MM.1S (cell line): ENCODE measurements around the gene LRRC74B.
"Not testable (repeated sequence)": the region's sequence is repeated elsewhere in the genome, so short reads cannot be mapped to it uniquely, and the experiment has no call there.

Experiments
- DNase-seq: peaks from one replicate; pipeline ENCODE4 v3.0.0-alpha.2; 2015
- H2AFZ ChIP-seq: fragments of 300-600 bp; sonication (generic); 2 replicates; pipeline ENCODE4 v1.6.0; 2016; ENCODE audit warnings: antibody characterized with exemption, low read length
- H3F3A ChIP-seq: fragments of 300-600 bp; sonication (generic); 2 replicates; pipeline ENCODE4 v1.6.1; 2016; ENCODE audit warnings: mild to moderate bottlenecking, antibody characterized with exemption, low read length, moderate library complexity, mixed read lengths; ENCODE audit not compliant: insufficient read depth
- H3K27ac ChIP-seq: fragments of 300-600 bp; sonication (generic); 2 replicates; pipeline ENCODE4 v1.5.1; 2016; ENCODE audit warnings: mild to moderate bottlenecking, low read length
- H3K27me3 ChIP-seq: fragments of 300-600 bp; sonication (generic); replicated peaks from 2 replicates; pipeline ENCODE4 v1.6.0; 2016; ENCODE audit warnings: low read length; ENCODE audit not compliant: insufficient read depth
- H3K36me3 ChIP-seq: fragments of 300-600 bp; sonication (generic); replicated peaks from 2 replicates; pipeline ENCODE4 v1.6.1; 2016; ENCODE audit warnings: mild to moderate bottlenecking, low read length, mixed read lengths; ENCODE audit not compliant: insufficient read depth
- H3K4me1 ChIP-seq: fragments of 300-600 bp; sonication (generic); 2 replicates; pipeline ENCODE4 v1.6.1; 2016; ENCODE audit warnings: low read length, mixed read lengths
- H3K4me2 ChIP-seq: fragments of 300-600 bp; sonication (generic); 2 replicates; pipeline ENCODE4 v1.6.0; 2016; ENCODE audit warnings: low read depth, low read length
- H3K4me3 ChIP-seq: fragments of 300-600 bp; sonication (generic); 2 replicates; pipeline ENCODE4 v1.5.1; 2016; ENCODE audit warnings: low read length, mixed read lengths
- H3K79me2 ChIP-seq: fragments of 300-600 bp; sonication (generic); 2 replicates; pipeline ENCODE4 v1.6.1; 2016; ENCODE audit warnings: mixed run types, low read length, mixed read lengths
- H3K9ac ChIP-seq: fragments of 300-600 bp; sonication (generic); 2 replicates; pipeline ENCODE4 v1.6.1; 2016; ENCODE audit warnings: low read length, mixed read lengths
- H3K9me2 ChIP-seq: fragments of 300-600 bp; sonication (generic); replicated peaks from 2 replicates; pipeline ENCODE4 v1.6.1; 2016; ENCODE audit warnings: mild to moderate bottlenecking, low read length, mixed read lengths; ENCODE audit not compliant: insufficient read depth
- H3K9me3 ChIP-seq: fragments of 300-600 bp; sonication (generic); replicated peaks from 2 replicates; pipeline ENCODE4 v1.6.1; 2016; ENCODE audit warnings: mild to moderate bottlenecking, low read length, mixed read lengths; ENCODE audit not compliant: insufficient read depth
- H4K20me1 ChIP-seq: fragments of 300-600 bp; sonication (generic); 2 replicates; pipeline ENCODE4 v1.6.1; 2016; ENCODE audit warnings: mild to moderate bottlenecking, low read length, moderate library complexity, mixed read lengths; ENCODE audit not compliant: insufficient read depth
- CTCF ChIP-seq: fragments of 300-600 bp; sonication (generic); IDR thresholded peaks from 2 replicates; pipeline ENCODE4 v1.5.1; 2016; ENCODE audit warnings: antibody characterized with exemption, low read length, mixed read lengths
- EZH2 ChIP-seq: fragments of 300-600 bp; sonication (generic); optimal IDR thresholded peaks from 2 replicates; pipeline ENCODE3; 2017; ENCODE audit warnings: low read depth, mild to moderate bottlenecking, antibody characterized with exemption, low read length, mixed read lengths
- EZH2phosphoT487 ChIP-seq: fragments of 300-600 bp; sonication (generic); IDR thresholded peaks from 2 replicates; pipeline ENCODE4 v1.6.1; 2018; ENCODE audit warnings: antibody characterized with exemption, low read length

Gene LRRC74B

GRCh38 chr22:21068681-21069276, 23.0 kb downstream of the LRRC74B start:
- Histone ChIP-seq H3K27me3 (peaks cover 57% of the 10 kb centered on the region), H3K79me2 (no peaks in the 10 kb centered on the region), H3F3A (no peaks in the 10 kb centered on the region), H3K4me2 (no peak overlapping the region), H4K20me1 (no peaks in the 10 kb centered on the region), H3K9me3 (no peaks in the 10 kb centered on the region), H3K9me2 (no peaks in the 10 kb centered on the region), H3K27ac (no peak overlapping the region), H3K36me3 (no peaks in the 10 kb centered on the region), H3K4me3 (no peak overlapping the region), H3K9ac (no peak overlapping the region), H2AFZ (no peak overlapping the region), H3K4me1 (peaks cover 8% of the 10 kb centered on the region)
- TF ChIP-seq EZH2phosphoT487 = no peak
- no peak for TF ChIP-seq CTCF
- TF ChIP-seq EZH2 = no peak
- no peak for DNase-seq

- Histone ChIP-seq H4K20me1 (no peaks in the 10 kb centered on the region), H3K9me3 (no peaks in the 10 kb centered on the region), H2AFZ (no peak overlapping the region), H3K4me2 (no peak overlapping the region), H3K4me1 (peaks cover 8% of the 10 kb centered on the region), H3K9me2 (no peaks in the 10 kb centered on the region), H3K27me3 (peaks cover 54% of the 10 kb centered on the region), H3K27ac (no peak overlapping the region), H3K9ac (no peak overlapping the region), H3F3A (no peaks in the 10 kb centered on the region), H3K79me2 (no peaks in the 10 kb centered on the region), H3K4me3 (no peak overlapping the region), H3K36me3 (no peaks in the 10 kb centered on the region)
- no peak for DNase-seq
- TF ChIP-seq CTCF (no peak), EZH2 (no peak)
These were observed 23.6 kb downstream of the LRRC74B start for GRCh38 chr22:21069375-21069774.

- H3K9ac ChIP-seq = no peak overlapping the region
- no peak overlapping the region for H3K4me3 ChIP-seq
- H3K9me2 ChIP-seq = no peaks in the 10 kb centered on the region
- H2AFZ ChIP-seq = no peak overlapping the region
- no peaks in the 10 kb centered on the region for H3K9me3 ChIP-seq
- no peak overlapping the region for H3K4me2 ChIP-seq
- H3F3A ChIP-seq = no peaks in the 10 kb centered on the region
- H3K79me2 ChIP-seq = no peaks in the 10 kb centered on the region
- H3K36me3 ChIP-seq = no peaks in the 10 kb centered on the region
- no peak for DNase-seq
- H3K27ac ChIP-seq = no peak overlapping the region
- TF ChIP-seq EZH2phosphoT487 = no peak
- no peak for TF ChIP-seq EZH2
- no peak for TF ChIP-seq CTCF
- peaks cover 1% of the 10 kb centered on the region for H3K4me1 ChIP-seq
- peaks cover 42% of the 10 kb centered on the region for H3K27me3 ChIP-seq
- H4K20me1 ChIP-seq = no peaks in the 10 kb centered on the region
These were observed 25.2 kb downstream of the LRRC74B start for GRCh38 chr22:21070690-21071615.

DNA sequence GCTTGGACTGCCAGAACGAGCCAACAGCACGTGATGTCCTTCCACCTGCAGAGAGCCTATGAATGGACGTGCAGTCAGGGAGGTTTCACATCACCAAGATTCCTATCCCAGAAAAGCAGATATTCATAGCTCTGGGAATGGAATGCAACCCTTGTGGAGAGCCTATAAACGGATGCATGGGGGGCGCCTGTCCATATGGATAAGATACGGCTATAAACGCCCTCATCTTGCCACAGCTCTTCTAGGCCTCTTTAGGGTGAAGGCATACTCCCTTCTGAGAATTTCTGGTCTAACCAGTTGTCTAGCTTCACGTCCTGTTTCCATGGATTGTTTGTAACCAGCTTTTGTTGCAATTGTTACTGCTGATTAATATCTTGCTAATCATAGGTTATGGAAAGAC, 26.1 kb downstream of the LRRC74B start:
- H3K27ac ChIP-seq, H3K9me3 ChIP-seq, H3F3A ChIP-seq, H4K20me1 ChIP-seq, DNase-seq, H3K4me1 ChIP-seq, H2AFZ ChIP-seq, H3K4me2 ChIP-seq, H3K9ac ChIP-seq, H3K36me3 ChIP-seq, H3K79me2 ChIP-seq, H3K9me2 ChIP-seq, H3K4me3 ChIP-seq: not testable (repeated sequence)
- H3K27me3 ChIP-seq = peaks cover 37% of the 10 kb centered on the region; the same call in 1 of the 2 replicates
